GF-D8 (cell line): ENCODE data around the gene DDX41.
"Not testable (repeated sequence)": the region's sequence is repeated elsewhere in the genome, so short reads cannot be mapped to it uniquely, and the experiment has no call there.

Source experiments
- DNase-seq: peaks from one replicate; lab custom pipeline; 2025; lab: John Stamatoyannopoulos, UW

Gene DDX41

DNA sequence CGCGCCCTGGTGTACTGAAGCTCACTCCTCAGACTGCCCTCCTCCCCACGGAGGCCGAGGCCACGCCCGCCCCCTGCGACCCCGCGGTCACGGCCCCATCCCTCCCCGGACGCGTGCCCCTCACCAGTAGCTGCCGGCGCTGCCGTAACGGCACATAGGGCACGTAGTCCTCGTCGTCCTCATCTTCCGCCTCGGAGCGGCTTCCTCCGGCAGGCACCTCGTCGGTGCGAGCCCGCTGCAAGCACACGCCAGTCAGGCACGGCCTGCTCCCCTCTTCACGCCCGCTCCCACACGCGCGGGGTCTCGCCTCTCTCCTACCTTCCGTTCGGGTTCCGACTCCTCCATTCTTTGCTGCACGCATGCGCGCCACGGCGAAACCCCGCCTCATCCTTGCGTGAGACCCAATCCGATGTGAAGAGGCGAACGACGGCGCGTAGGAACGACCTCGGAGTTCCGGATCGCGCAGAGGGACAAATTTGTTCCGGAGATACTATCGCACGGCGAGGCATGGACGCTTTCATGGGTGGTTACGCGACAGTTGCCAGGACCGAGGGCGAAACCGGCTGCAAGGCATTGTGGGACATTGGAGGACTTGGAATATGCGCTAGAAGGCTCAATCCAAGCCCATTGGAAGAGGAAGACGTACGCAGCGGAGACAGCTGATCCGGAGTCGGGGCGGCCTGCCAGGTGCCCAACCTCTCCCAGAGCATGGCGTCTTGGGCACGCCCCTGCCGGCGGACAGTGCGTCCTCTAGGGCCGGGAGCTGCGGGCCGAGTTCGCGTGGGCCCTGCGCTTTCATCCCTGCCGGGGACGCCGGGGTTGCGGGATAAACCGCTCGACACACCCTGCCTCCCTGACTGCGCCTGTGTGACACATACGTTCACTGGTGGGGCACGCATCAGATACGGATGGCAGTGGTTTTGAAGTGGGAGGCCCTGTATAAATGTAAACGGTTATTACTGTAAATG is at the start of gene DDX41:
Gene DDX41, minus strand, starts transcription at position 361 of the 968 bp plus-strand sequence. Its CDS starts 16 bp downstream, at position 345.
- DNase-seq: peak; percentile 95

GRCh38 chr5:177565046-177565445 is 48.3 kb upstream of the DDX41 start:
- DNase-seq: no peak

- not testable (repeated sequence) for DNase-seq
Measured at GRCh38 chr5:177559446-177559941, 42.7 kb upstream of the DDX41 start.

DNA sequence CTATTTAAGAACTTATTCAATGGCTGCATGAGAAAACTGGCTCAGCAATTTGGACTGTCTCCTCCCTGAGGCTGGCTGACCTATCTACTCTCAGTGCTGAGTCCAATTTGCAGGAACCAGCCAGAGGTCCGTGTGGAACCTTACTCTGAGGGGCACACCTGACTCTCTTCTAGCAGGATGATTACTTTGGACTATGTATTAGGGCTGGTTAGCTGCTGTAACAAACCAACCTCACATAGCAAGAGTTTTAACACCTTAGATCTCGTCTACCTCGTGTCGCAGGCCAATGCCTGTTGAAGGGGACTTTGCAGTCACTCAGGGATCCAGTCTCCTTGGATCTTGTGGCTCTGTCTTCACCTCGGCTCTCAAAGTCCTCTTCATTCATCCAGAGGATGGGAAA is 41.0 kb upstream of the DDX41 start:
- no peak for DNase-seq

DNA sequence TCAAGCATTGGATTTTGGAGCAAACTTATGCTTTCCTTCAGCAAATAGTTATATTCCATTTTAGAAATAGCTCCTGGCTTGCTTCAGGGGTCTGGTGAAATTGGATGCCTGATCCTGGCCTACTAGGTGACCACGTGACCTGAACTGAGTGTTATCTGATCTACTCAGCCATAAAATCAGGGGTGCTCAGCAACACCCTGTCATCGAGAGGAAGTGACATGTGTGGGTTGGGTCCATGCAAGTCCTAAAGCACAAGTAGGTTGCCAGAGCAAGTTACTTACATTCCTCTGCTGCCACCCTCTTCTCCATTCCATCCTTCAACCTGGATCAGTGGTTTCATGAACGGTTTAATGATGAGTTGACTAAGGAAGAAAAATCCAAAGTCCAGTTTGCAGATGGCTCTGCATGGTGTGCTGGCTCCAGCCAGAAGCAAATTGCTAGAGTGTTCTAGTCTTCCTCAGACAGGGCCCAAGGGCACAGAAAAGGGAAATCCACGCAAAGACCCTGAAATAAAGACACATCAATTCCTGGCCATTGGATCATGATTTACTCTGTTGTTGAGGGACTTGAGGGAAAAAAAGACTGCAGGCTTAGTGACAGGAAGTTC is 40.4 kb upstream of the DDX41 start:
- DNase-seq: peak; percentile 75

- no peak for DNase-seq
Measured at GRCh38 chr5:177555665-177556064, 38.9 kb upstream of the DDX41 start.

DNA sequence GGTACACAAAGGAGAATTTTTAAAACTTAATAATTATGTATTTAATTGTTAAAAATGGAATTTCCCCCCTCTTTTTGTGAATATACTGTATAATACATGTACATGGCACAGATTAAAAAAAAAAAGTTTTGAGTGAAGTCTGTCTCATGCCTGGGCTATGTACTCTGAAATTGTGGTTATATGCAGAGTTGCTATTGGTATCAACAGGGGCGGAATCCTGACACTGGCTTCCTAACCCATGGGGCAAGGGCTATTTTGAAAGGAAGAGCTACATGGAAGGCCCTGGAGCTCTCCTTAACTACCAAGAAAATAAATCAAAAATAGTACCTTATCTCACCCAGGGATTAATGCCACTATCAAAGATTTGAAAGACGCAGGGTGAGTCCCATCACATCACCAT is 38.5 kb upstream of the DDX41 start:
- DNase-seq: no peak

DNA sequence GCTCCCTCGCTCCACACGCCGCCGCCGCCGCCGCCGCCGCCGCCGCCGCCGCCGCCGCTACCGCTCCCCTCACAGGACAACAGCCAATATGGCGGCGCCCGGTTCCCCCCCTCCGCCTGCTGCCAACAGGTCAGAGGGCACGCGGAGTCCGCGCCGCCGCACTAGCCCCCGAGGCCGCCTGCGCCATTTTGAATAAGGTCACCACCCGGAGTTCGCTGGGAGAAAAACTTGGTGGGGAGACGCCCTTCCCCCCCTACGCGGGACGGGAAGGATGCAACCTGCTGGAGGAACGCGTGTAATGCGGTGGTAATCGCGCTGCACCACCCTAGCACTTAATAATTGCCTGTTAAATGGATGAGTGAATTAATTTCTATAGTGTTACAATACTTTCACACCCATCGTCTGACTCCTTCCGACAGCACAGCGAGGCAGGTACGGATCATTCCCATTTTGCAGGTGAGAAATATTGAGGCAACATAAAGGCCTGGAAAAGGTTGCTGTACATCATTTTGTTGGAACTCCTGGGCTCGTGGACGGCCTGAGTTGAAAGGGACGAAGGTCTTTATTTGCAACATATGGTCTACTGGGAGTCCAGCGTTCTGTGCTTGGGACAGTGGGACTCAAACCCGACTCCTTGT is 37.8 kb upstream of the DDX41 start, which contains the start of gene FAM193B:
Gene FAM193B, minus strand, starts transcription at position 90 of the 638 bp plus-strand sequence. CDS start 105 bp downstream, outside the sequence.
- DNase-seq: peak; percentile 64

DNA sequence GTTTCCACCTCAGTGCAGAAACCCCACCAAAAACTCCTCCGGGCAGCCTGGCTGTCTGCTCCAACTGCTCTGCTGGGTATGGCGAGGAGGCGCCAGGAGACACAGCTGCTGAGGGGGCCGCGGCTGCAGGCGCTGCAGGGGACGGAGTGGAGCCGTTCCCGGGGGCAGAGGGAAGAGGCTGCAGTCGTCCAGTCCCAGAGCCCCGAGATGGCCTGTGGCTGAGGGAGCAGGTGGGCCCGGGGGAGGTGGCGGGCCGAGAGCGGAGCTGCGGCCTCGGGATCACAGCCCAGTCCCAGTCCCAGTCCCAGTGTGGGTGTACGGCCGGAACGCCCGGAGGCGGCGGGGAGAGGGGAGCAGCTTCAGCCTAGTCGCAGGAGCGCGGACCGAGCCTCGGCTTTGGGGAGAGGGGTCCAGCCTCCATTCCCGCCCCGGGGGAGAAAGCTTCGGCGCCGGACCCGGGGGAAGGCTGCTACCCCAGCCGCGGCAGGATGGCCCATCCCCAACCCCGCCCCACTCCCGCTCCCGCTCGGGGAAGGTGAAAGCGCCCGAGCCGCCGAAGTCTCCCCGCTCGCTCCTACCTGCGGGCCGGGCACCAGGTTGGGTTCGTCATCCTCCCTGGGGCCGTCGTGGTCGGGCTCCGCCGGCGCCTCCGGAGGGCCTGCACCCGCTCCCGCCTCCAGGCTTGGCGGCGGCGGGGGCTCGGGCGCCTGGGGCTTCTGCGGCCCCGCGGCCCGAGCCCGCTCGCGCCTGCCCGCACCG is 37.1 kb upstream of the DDX41 start:
- no peak for DNase-seq

GRCh38 chr5:177552839-177553455 is 36.2 kb upstream of the DDX41 start:
- no peak for DNase-seq

DNA sequence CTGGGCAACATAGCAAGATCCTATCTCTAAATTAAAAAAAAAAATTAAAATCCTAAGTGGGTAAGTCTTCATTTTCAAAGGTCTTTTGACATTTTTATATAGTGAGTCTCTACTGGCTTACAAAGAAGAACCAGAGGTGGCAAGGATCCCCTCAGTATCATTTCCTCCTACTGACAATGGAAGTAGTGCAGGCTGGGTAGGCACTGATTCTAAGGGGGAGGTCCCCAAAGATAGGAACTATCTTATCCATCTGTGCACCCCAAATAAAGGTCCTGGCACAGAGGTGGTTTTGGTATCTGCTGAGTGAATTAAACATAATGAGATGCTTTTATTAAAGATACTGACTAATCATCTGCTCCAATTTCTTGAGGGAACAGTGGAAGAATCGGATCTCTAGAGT is 33.4 kb upstream of the DDX41 start:
- DNase-seq: no peak

DNA sequence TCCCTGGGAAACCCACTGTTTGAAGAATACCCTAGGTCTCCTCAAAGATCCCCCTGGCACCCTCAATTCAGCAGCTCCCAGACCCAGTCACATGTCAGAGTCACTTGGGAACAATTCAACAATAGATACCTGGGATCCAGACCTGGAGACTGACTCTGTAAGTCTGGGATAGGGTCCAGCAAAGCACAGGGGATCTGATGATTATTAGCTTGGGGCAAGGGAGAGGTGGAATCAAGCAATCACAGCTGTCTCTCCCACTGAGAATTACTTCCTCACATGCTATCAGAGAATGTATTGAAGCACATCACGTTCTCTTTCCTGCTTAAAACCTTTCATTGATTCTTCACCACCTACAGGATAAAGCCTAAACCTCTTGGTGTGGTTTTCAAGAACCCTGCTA is 31.7 kb upstream of the DDX41 start:
- no peak for DNase-seq

GRCh38 chr5:177547736-177548135 is 31.0 kb upstream of the DDX41 start:
- DNase-seq: no peak

GRCh38 chr5:177546258-177546741 is 29.5 kb upstream of the DDX41 start:
- DNase-seq: no peak

GRCh38 chr5:177545487-177546257 is 28.9 kb upstream of the DDX41 start:
- DNase-seq: peak; percentile 55

GRCh38 chr5:177542816-177543465 is 26.2 kb upstream of the DDX41 start:
- no peak for DNase-seq

GRCh38 chr5:177540438-177540837 is 23.7 kb upstream of the DDX41 start:
- DNase-seq: no peak

DNA sequence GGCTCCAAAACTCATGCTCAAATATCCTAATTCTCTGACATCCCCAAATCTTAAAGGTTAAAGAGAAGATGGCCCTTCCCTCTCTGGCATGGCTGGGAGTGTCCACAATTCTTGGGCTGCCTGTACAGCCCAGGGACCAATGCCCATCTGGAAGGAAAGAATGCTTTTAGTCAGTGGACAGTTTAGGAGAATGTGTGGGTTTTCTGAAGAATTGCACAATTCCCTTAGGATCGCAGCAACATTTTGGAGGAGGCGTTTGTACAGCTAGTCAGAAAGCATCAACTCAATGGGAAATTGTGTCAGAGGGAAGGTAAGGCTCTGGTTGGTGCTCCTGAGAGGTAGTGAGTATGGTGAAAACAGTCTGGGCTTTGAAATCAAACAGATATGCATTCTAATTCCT is 22.6 kb upstream of the DDX41 start:
- no peak for DNase-seq

- no peak for DNase-seq
Measured at GRCh38 chr5:177538876-177539275, 22.1 kb upstream of the DDX41 start.
